HG03097 (cell line): Measurements from ENCODE around the gene MORN1.
"Not testable (repeated sequence)": the region's sequence is repeated elsewhere in the genome, so short reads cannot be mapped to it uniquely, and the experiment has no call there.

ENCODE experiments used
- ATAC-seq: cut with Tn5 transposase; IDR thresholded peaks from one replicate; pipeline ENCODE4 v1.9.1; 2021; ENCODE audit not compliant: unreplicated experiment, low FRiP score

The MORN1 gene

DNA sequence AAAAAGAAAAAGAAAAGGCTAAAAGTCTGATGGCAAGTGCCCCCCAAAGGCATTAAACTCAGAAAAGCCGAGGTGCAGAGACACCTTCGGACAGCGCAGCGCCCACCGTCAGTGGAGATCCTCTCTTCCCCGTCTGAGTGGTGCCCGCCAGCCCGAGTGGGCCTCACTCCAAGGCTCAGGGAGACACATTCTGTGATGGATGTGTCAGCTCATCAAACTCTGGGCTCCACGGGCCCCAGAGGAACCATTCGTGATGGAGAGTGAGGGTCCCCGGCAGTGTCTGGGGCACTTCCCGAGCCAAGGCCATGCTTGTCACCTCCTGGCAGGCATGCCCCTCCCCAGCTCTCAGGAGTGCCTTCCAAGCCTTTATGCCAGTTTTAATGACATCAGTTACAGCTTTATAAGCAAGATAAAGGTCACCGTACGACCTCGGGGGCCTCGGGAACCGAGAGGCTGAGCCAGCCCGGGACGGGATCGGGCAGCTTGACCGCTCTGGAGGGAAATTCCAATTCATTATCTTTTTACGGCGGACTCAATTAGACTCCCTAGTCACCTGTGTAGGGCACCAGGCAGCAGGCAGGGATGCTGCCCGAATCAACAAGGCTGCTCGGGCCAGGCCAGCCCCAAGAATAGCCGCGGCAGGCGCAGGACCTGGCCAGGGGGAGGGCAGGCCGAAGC is 49.5 kb downstream of the MORN1 start:
- ATAC-seq, result no peak

- no peak for ATAC-seq
Measured at GRCh38 chr1:2340918-2341254, 50.5 kb downstream of the MORN1 start.

DNA sequence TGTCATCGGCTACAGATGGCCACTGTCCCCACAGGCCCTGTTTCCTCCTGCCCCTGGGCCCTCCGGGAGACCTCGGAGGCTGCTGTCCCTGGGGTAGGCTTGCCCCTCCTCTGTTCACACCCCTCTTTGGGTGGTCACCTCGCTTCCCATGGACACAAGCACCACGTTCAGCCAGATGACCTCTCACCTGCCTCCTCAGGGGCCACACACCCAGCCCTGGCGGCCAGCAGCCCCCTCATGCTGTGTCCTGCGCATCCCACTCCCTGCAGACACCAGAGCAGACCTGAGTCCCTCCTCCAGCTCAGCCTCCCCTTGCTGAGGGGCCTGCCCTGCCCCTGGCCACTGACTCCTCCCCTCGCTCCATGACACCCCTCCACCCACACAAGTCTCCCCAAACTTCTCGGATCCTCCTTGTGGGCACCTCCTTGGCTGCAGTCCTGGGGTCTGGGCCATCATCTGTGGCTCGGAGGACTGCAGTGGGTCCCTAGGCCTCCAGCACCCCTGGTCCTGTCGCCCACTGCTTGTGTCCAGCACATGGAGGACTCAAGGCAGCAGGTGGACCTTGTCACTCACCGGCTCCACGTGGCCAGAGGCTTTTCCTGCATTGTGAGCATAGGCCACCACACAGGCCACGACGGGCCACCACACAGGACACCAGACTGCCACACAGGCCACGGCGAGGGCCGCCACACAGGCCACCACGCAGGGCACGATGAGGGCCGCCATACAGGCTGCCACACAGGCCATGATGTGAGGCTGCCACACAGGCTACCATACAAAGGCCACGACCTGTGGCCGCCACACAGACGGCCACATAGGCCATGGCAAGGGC is 51.1 kb downstream of the MORN1 start:
- no peak for ATAC-seq

DNA sequence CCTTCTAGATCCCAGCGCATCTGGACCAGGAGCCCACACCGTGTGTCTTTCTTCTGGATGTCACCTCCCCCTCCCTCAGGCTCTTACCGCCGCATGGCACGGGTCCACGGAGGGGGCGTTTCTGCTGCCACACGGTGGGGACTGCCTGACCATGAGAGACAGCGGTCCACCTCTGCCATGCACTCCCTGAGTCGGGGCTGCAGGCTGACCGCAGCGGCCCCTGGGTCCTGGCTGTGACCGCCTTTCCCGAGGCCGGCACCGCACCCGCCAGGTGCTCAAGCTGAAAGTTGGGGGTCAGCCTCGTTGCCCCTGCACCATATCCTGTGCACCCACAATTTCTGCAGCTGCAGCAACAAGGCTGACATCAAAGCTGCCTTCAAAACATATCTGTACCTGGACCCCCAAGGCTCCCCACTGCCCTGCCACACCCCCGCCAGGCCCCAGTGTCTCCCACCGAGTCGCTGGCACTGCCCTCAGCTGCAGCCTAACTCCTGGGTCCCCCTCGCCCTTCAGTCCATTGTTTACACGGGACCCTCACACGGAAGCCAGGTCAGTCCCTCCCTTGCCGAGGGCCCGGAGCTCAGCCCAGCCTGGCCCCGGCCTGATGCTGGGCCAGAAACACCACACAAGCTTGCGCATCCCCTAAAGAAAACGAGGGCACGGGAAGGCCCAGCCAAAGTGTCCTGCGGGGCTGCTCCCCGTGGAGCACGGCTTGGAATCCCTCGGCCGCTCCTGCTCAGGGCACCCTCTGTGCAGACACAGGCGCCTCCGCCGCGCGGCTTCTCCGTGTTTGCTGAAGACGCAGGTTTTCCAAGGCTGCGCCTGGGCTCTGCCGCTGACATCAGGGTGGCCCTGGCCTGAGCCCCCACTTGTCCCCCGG is 51.9 kb downstream of the MORN1 start:
- ATAC-seq, result no peak

- ATAC-seq, result no peak
Measured at GRCh38 chr1:2337501-2337900, 53.9 kb downstream of the MORN1 start.

- no peak for ATAC-seq
Measured at GRCh38 chr1:2337081-2337480, 54.3 kb downstream of the MORN1 start.

- ATAC-seq, result no peak
Measured at GRCh38 chr1:2336499-2336898, 54.9 kb downstream of the MORN1 start.

GRCh38 chr1:2335721-2336455 is 55.5 kb downstream of the MORN1 start:
- ATAC-seq, result no peak

DNA sequence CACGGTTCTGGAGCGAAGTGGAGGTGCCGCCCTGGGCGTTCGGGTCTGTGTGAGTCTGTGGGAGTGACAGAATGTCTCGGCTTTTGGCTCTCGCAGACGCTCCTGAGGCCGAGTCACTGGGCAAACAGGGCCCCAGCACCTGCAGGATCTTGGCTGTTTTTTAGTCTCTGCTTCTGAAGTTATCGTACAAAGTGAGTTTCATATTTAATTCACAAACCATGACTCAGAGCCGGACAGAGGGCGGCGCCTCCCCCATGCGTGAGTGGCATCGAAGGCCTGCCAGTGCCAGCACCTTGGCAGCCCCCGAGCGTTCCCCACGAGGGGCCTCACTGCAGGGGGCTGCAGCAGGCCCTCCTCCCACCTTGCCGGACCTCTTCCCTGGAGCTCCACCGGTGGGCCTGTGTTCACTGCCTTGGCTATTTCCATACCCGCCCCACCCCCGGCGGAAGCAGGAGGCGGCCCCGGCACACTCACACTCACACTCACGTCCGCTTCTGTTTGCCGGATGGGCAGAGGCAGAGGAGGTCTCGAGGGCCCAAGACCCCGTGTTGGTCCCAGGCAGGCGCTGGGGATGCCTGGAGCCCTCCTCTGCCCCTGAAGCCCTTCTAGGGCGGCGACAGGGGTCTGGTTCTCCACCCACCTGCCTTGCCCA is 56.3 kb downstream of the MORN1 start:
- ATAC-seq, result no peak

GRCh38 chr1:2334366-2334765 is 57.0 kb downstream of the MORN1 start:
- no peak for ATAC-seq

- ATAC-seq, result not testable (repeated sequence)
Measured at GRCh38 chr1:2331580-2331979, 59.8 kb downstream of the MORN1 start.

DNA sequence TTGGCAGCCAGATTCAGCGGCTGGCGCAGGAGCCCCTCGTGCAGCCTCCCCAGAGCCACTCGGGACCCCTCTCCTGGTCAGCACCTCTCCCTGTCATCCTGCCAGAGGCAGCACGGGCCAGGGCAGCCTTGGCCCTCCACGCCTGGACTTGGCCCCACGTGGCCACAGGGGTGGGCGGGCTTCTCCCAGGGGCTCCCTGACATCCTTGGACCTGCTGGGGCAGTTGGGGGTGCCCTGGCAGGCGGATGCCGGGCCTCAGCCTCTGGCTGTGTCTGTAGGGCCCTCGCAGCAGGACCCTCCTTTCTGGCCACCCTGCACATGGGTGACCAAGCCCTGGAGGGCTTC is 60.2 kb downstream of the MORN1 start:
- no peak for ATAC-seq

GRCh38 chr1:2330519-2331199 is 60.7 kb downstream of the MORN1 start:
- no peak for ATAC-seq

GRCh38 chr1:2330035-2330434 is 61.3 kb downstream of the MORN1 start:
- ATAC-seq, result no peak

DNA sequence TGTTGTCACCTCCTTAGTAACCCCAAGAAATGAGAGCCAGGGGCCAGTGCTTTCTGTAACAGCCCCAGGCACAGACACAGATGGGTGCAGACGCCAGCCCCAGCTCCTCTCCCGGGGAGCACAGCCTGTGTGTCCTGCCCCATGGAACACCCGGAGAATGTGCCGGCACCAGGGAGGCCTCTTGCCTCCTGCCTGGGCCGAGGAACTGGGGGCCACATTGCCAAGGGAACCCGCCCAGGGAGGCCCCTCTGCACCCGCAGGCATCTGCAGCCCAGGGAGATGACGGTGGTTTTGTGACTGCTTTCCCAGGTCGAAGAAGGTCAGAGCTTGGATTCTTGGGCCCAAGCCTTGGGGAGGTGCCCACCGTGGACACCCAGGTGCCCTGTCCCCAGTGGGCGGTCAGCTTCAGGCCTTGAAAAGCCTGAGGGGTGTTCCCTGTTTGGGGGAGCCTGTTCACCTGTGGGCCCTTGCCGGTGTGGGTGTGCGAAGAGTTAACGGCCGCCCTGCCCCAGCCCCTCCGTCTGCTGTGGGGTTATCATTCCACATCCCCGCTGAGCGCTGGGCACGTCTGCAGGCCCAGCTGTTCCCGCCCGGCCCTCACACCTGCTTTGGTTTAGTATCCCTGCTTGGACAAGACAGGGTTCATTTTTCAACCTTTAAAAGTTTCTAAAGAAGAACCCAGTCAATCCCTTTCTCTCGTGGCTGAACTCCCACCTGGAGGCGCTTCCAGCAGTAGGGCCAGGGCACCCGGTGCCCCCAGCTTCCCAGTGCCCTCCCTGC is 62.5 kb downstream of the MORN1 start:
- no peak for ATAC-seq

DNA sequence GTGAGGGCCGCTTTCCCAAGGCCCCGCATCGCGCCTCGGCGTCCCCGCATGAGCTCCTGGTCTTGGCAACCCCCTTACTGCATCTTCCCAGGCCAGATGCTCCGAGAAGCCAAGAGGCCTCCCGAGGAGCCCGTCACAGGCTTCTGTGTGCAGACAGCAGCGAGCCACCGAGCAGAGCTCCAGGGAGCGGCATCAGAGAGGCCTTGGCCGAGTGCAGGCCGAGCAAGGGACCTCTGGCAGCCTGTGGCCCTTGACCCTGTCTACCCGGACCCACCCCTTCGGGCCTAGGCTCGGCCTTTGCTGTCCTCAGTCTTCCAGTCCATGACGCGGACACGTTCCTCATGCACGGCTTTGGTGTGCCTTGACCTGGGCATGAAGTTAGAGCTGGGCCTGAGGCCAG is 63.5 kb downstream of the MORN1 start:
- no peak for ATAC-seq

DNA sequence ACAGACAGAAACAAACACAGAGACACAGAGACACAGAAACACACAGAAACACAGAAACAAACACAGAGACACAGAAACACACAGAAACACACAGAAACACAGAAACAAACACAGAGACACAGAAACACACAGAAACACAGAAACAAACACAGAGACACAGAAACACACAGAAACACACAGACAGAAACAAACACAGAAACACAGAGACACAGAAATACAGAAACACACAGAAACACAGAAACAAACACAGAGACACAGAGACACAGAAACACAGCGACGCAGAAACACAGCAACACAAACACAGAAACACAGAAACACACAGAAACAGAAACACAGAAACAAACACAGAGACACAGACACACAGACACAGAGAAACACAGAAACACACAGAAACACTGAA is 64.2 kb downstream of the MORN1 start:
- not testable (repeated sequence) for ATAC-seq

GRCh38 chr1:2326524-2326923 is 64.8 kb downstream of the MORN1 start:
- no peak for ATAC-seq
